Naive thymus-derived CD4-positive, alpha-beta T cell (primary cell): ENCODE results near the gene ZNF8. TPM values are rescaled to one million over a fixed set of nuclear protein-coding genes. Genes with fewer than 3 reads are reported as not detected.

Source experiments
- ATAC-seq: fragments of 150-1000 bp; cut with Tn5 transposase; 2 replicates; pipeline ENCODE4 v1.10.0; 2021; ENCODE audit warnings: mild to moderate bottlenecking, moderate library complexity
- CTCF ChIA-PET: fragments of 350-600 bp; sonication (Branson Sonifier 250); formaldehyde crosslinking; loops from one replicate; lab custom pipeline; 2021; ENCODE audit warnings: antibody characterized with exemption; lab: Charles Lee
- POLR2A ChIA-PET: fragments of 350-600 bp; sonication (Branson Sonifier 250); formaldehyde crosslinking; loops from one replicate; lab custom pipeline; 2021; ENCODE audit warnings: antibody characterized with exemption, inconsistent platforms; lab: Charles Lee
- DNase-seq, 9 donors: peaks; one replicate each; pipeline versions ENCODE4 v3.0.0 to v3.0.0-alpha.2; 2020 to 2022; ENCODE audit warnings: mixed read lengths in 1 of 9
- H3K27ac ChIP-seq: one replicate; pipeline ENCODE4 v1.7.0; 2013; ENCODE audit warnings: mild to moderate bottlenecking, low read depth, low read length, moderate library complexity
- H3K27me3 ChIP-seq, 2 donors: one replicate each; pipeline ENCODE4 v1.7.0; 2013; ENCODE audit warnings: low read length in 2 of 2, mild to moderate bottlenecking in 2 of 2, moderate library complexity in 2 of 2; ENCODE audit not compliant: control insufficient read depth in 2 of 2, insufficient read depth in 2 of 2
- H3K36me3 ChIP-seq, 3 experiments: 1 replicate in 2 of 3; 2 replicates in 1 of 3; pipeline ENCODE4 v1.7.0; 2013; ENCODE audit warnings: low read length in 3 of 3, mild to moderate bottlenecking in 3 of 3, moderate library complexity in 1 of 3; ENCODE audit not compliant: insufficient read depth in 3 of 3, control insufficient read depth in 2 of 3
- H3K4me1 ChIP-seq, 2 donors: one replicate each; pipeline ENCODE4 v1.7.0; 2013; ENCODE audit warnings: low read length in 2 of 2, mild to moderate bottlenecking in 2 of 2, moderate library complexity in 1 of 2; ENCODE audit not compliant: control insufficient read depth in 2 of 2, insufficient read depth in 2 of 2
- H3K4me3 ChIP-seq: 2 replicates; pipeline ENCODE4 v1.7.0; 2013; ENCODE audit warnings: mild to moderate bottlenecking, low read length
- H3K9me3 ChIP-seq, 3 experiments: 1 replicate in 2 of 3; 2 replicates in 1 of 3; pipeline ENCODE4 v1.7.0; 2013; ENCODE audit warnings: low read length in 3 of 3; ENCODE audit not compliant: control insufficient read depth in 2 of 3
- H3K27ac Mint-ChIP-seq, 9 donors: one replicate each; pipeline ENCODE4 v1.8.0; 2020 to 2022; ENCODE audit warnings: mixed read lengths in 9 of 9, mild to moderate bottlenecking in 8 of 9, moderate library complexity in 5 of 9, inconsistent platforms in 2 of 9
- H3K27me3 Mint-ChIP-seq, 5 donors: one replicate each; pipeline ENCODE4 v1.8.0; 2021 to 2022; ENCODE audit warnings: mixed read lengths in 5 of 5, mild to moderate bottlenecking in 1 of 5
- H3K36me3 Mint-ChIP-seq, 5 donors: one replicate each; pipeline ENCODE4 v1.8.0; 2020 to 2022; ENCODE audit warnings: mixed read lengths in 5 of 5, mild to moderate bottlenecking in 3 of 5, inconsistent platforms in 1 of 5
- H3K4me1 Mint-ChIP-seq, 7 donors: one replicate each; pipeline ENCODE4 v1.8.0; 2020 to 2022; ENCODE audit warnings: mixed read lengths in 7 of 7, mild to moderate bottlenecking in 3 of 7, inconsistent platforms in 1 of 7
- H3K4me3 Mint-ChIP-seq, 10 donors: one replicate each; pipeline ENCODE4 v1.8.0; 2020 to 2022; ENCODE audit warnings: mild to moderate bottlenecking in 10 of 10, mixed read lengths in 10 of 10, moderate library complexity in 6 of 10, inconsistent platforms in 2 of 10
- H3K9me3 Mint-ChIP-seq, 11 donors: one replicate each; pipeline ENCODE4 v1.8.0; 2020 to 2022; ENCODE audit warnings: mixed read lengths in 11 of 11, mild to moderate bottlenecking in 4 of 11, inconsistent platforms in 1 of 11, moderate library complexity in 1 of 11
- intact Hi-C, 2 donors: fragments of 100-400 bp; cut with micrococcal nuclease; formaldehyde crosslinking; loops; one replicate each; pipeline ENCODE4 v1.15.1; 2023
- polyA plus RNA-seq, 2 donors: library from polyadenylated mRNA; unstranded; fragments of 300-500 nt; fragmentation: Illumina TruSeq; gene quantifications; one replicate each; pipeline ENCODE4 v1.2.3, GENCODE V29; 2021
- total RNA-seq, 6 experiments: library from RNA in 5 of 6; stranded (reverse) in 5 of 6; gene quantifications; 1 replicate in 5 of 6; 2 replicates in 1 of 6; pipeline ENCODE4 v1.2.3 and lab custom pipeline; 2021 to 2026

Gene ZNF8
- total and polyA plus RNA-seq, 7 experiments from 2014 or later, result 0.97 to 10.5 (median 6.4) TPM

DNA sequence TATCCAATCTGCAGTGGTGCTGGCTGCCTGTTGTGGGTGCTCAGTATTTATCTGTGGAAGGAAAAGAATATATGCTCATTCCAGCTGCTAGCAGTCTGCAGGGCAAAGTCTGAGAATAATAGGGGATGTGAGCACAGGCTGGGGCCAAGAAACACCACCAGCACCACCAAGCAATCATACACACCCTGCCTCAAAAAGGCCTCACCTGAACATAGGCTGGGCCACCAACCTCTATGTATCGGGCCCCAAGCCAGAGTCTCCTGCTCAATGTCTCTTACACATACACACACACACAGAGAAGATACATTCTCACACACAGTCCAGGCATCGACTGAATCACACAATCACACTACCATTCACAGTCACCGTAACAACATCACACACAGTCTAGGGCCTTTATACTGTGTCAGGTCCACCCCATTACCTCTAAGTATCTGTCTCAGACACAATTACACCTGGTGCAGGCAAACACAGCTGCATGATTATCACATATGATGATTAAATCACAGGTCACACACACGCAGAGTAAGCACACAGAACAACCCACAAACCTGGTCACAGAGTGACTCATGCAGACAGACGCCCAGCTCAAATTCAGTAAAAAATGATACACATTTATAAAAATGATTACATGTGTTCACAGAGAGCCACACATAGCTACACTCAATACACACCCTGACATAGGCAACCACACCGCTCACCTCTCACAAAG is 46.7 kb downstream of the ZNF8 start:
- Mint-ChIP-seq H3K27me3 (no peaks in the 10 kb centered on the region), H3K9me3 (no peaks in the 10 kb centered on the region), H3K4me3 (no peak overlapping the region), H3K4me1 (peaks cover 0 to 6% (median 4%) of the 10 kb centered on the region in 7 donors), H3K36me3 (peaks cover 7 to 16% (median 10%) of the 10 kb centered on the region in 5 donors), H3K27ac (no peak overlapping the region)
- CTCF ChIA-PET, result no interaction called here
- Histone ChIP-seq H3K4me1 (peaks cover 14 to 16% of the 10 kb centered on the region in 2 donors), H3K27ac (no peak overlapping the region), H3K36me3 (peaks cover 0 to 4% (median 0%) of the 10 kb centered on the region in 3 experiments), H3K9me3 (no peaks in the 10 kb centered on the region), H3K4me3 (no peak overlapping the region), H3K27me3 (no peaks in the 10 kb centered on the region)
- no peak for DNase-seq
- ATAC-seq, result no peak
- POLR2A ChIA-PET, result interaction anchor here (0.8 to 1.8 kb wide), 3 partner anchors 22 to 44 kb away, joined by 3 to 13 read pairs (median 3); partner anchors contain the start of gene ZNF497
- intact Hi-C loops, result loop anchor here (1.0 to 2.0 kb wide), 12 partner anchors 20 to 194 kb away; partner anchors contain the start of genes ERVK3-1 (in 2 of the 2), ZNF132 (in 2 of the 2), ZNF324 (in 2 of the 2) and ZNF497 (in 2 of the 2)

- ChIA-PET CTCF (no interaction called here), POLR2A (interaction anchor here (0.7 to 1.9 kb wide), 13 partner anchors 17 to 249 kb away, joined by 3 to 13 read pairs (median 3); partner anchors contain the start of genes ZBTB45, ZNF274 and ZNF497)
- Mint-ChIP-seq H3K27ac (no peak overlapping the region), H3K4me3 (no peak overlapping the region), H3K36me3 (peaks cover 6 to 16% (median 13%) of the 10 kb centered on the region in 5 donors), H3K9me3 (no peaks in the 10 kb centered on the region), H3K4me1 (peaks cover 0 to 10% (median 6%) of the 10 kb centered on the region in 7 donors), H3K27me3 (no peaks in the 10 kb centered on the region)
- peak; percentile 53 for ATAC-seq
- Histone ChIP-seq H3K36me3 (peaks cover 0 to 4% (median 0%) of the 10 kb centered on the region in 3 experiments), H3K4me1 (peaks cover 14 to 16% of the 10 kb centered on the region in 2 donors), H3K27me3 (no peaks in the 10 kb centered on the region), H3K27ac (peak overlapping the region; percentile 72), H3K4me3 (peak overlapping the region; percentile 95), H3K9me3 (no peaks in the 10 kb centered on the region)
- DNase-seq, result no peak
- intact Hi-C loops, result loop anchor here (1.0 to 2.0 kb wide), 12 partner anchors 21 to 193 kb away; partner anchors contain the start of genes ERVK3-1 (in 2 of the 2), ZNF132 (in 2 of the 2), ZNF324 (in 2 of the 2) and ZNF497 (in 2 of the 2)
These were observed 47.8 kb downstream of the ZNF8 start for GRCh38 chr19:58326501-58326913.

- Mint-ChIP-seq H3K36me3 (peaks cover 6 to 13% (median 12%) of the 10 kb centered on the region in 5 donors), H3K4me1 (peaks cover 0 to 10% (median 6%) of the 10 kb centered on the region in 7 donors), H3K9me3 (no peaks in the 10 kb centered on the region), H3K27me3 (no peaks in the 10 kb centered on the region), H3K27ac (no peak within 1 kb of the TSS), H3K4me3 (no peak within 1 kb of the TSS)
- peak; percentile 90 for ATAC-seq
- peak within 1 kb of the TSS; percentile 72 for H3K27ac ChIP-seq
- intact Hi-C loops, result loop anchor here (1.0 to 2.0 kb wide), 15 partner anchors 20 to 192 kb away; partner anchors contain the start of genes ERVK3-1 (in 2 of the 2), ZBTB45 (in 2 of the 2), ZNF132 (in 2 of the 2) and ZNF274 (in 2 of the 2)
- CTCF ChIA-PET, result no interaction called here
- POLR2A ChIA-PET, result interaction anchor here (0.7 to 1.9 kb wide), 9 partner anchors 24 to 248 kb away, joined by 3 to 13 read pairs (median 3); partner anchors contain the start of genes ZBTB45, ZNF274 and ZNF497
- H3K9me3 ChIP-seq, result no peaks in the 10 kb centered on the region
- DNase-seq, result peak; percentile 65 to 89 (median 78)
- H3K4me1 ChIP-seq, result peaks cover 14 to 16% of the 10 kb centered on the region in 2 donors
- H3K4me3 ChIP-seq, result peak within 1 kb of the TSS; percentile 95
- H3K36me3 ChIP-seq, result peaks cover 0 to 4% (median 0%) of the 10 kb centered on the region in 3 experiments
- H3K27me3 ChIP-seq, result no peaks in the 10 kb centered on the region
These were observed 48.4 kb downstream of the ZNF8 start, which contains the start of gene ZSCAN22 for GRCh38 chr19:58326914-58327726. ZSCAN22 (plus strand) TSS chr19:58326994; CDS start chr19:58334803, 7,809 bp downstream.

DNA sequence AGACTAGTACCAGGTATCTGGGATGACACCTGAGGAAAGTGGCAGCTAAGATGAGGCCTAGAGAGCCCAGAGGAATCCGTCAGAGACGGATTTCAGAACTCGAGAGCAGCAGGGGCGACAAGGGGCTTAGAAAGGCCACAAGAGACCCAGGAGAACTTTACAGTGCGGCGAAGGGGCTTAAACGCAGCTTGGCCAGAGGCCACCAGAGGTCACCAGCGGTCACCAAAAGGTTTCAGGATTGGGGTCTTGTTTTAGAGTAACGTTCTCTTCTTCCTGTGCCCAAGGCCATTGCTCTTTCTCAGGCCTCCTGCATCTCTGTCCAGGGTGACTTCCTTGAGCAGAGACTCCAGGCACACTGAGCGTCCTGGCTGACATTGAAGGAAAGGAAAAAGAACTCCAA is 50.2 kb downstream of the ZNF8 start:
- H3K27ac ChIP-seq, result no peak overlapping the region
- no peaks in the 10 kb centered on the region for H3K27me3 Mint-ChIP-seq
- H3K4me3 Mint-ChIP-seq, result peak overlapping the region in 1 of 10 donors; percentile 10
- H3K27ac Mint-ChIP-seq, result no peak overlapping the region
- intact Hi-C loops, result no loop called here
- no peak for DNase-seq
- H3K4me1 Mint-ChIP-seq, result peaks cover 0 to 10% (median 6%) of the 10 kb centered on the region in 7 donors
- no peak for ATAC-seq
- H3K36me3 ChIP-seq, result peaks cover 0 to 4% (median 0%) of the 10 kb centered on the region in 3 experiments
- POLR2A ChIA-PET, result no interaction called here
- H3K4me1 ChIP-seq, result peaks cover 14 to 16% of the 10 kb centered on the region in 2 donors
- no peaks in the 10 kb centered on the region for H3K27me3 ChIP-seq
- H3K36me3 Mint-ChIP-seq, result peaks cover 0 to 7% (median 3%) of the 10 kb centered on the region in 5 donors
- no peaks in the 10 kb centered on the region for H3K9me3 ChIP-seq
- CTCF ChIA-PET, result no interaction called here
- no peak overlapping the region for H3K4me3 ChIP-seq
- no peaks in the 10 kb centered on the region for H3K9me3 Mint-ChIP-seq

GRCh38 chr19:58330458-58330857 is 51.7 kb downstream of the ZNF8 start:
- ChIA-PET POLR2A (no interaction called here), CTCF (interaction anchor here (0.7 kb wide), 1 partner anchor 18 kb away, joined by 3 read pairs; no protein-coding TSS in a partner anchor)
- peaks cover 0 to 10% (median 6%) of the 10 kb centered on the region in 7 donors for H3K4me1 Mint-ChIP-seq
- DNase-seq, result no peak
- no peak overlapping the region for H3K27ac ChIP-seq
- H3K4me3 ChIP-seq, result no peak overlapping the region
- no peaks in the 10 kb centered on the region for H3K27me3 Mint-ChIP-seq
- H3K36me3 ChIP-seq, result peaks cover 0 to 15% (median 0%) of the 10 kb centered on the region in 3 experiments
- intact Hi-C loops, result no loop called here
- no peaks in the 10 kb centered on the region for H3K9me3 Mint-ChIP-seq
- H3K9me3 ChIP-seq, result no peaks in the 10 kb centered on the region
- H3K36me3 Mint-ChIP-seq, result peaks cover 0 to 19% (median 11%) of the 10 kb centered on the region in 5 donors
- no peak overlapping the region for H3K27ac Mint-ChIP-seq
- ATAC-seq, result no peak
- peaks cover 14 to 16% of the 10 kb centered on the region in 2 donors for H3K4me1 ChIP-seq
- H3K4me3 Mint-ChIP-seq, result no peak overlapping the region
- no peaks in the 10 kb centered on the region for H3K27me3 ChIP-seq

GRCh38 chr19:58332697-58333096 is 53.9 kb downstream of the ZNF8 start:
- Histone ChIP-seq H3K36me3 (peaks cover 0 to 21% (median 0%) of the 10 kb centered on the region in 3 experiments), H3K9me3 (no peaks in the 10 kb centered on the region), H3K27ac (no peak overlapping the region), H3K27me3 (no peaks in the 10 kb centered on the region), H3K4me1 (peaks cover 3 to 5% of the 10 kb centered on the region in 2 donors), H3K4me3 (no peak overlapping the region)
- Mint-ChIP-seq H3K4me3 (no peak overlapping the region), H3K27ac (peak overlapping the region in 1 of 9 donors; percentile 31), H3K4me1 (peaks cover 0 to 10% (median 6%) of the 10 kb centered on the region in 7 donors), H3K9me3 (no peaks in the 10 kb centered on the region), H3K36me3 (peaks cover 0 to 28% (median 16%) of the 10 kb centered on the region in 5 donors), H3K27me3 (no peaks in the 10 kb centered on the region)
- ATAC-seq (no peak), DNase-seq (no peak)
- ChIA-PET CTCF (interaction anchor here (0.8 kb wide), 1 partner anchor 29 kb away, joined by 3 read pairs; no protein-coding TSS in a partner anchor), POLR2A (interaction anchor here (0.6 kb wide), 1 partner anchor 16 kb away, joined by 3 read pairs; no protein-coding TSS in a partner anchor)
- intact Hi-C loops, result no loop called here
